Inferior parietal cortex (tissue), 1 donor: Measurements from ENCODE around the gene SBNO1.
"Not testable (repeated sequence)": the region's sequence is repeated elsewhere in the genome, so short reads cannot be mapped to it uniquely, and the experiment has no call there.

Source experiments
- DNase-seq: peaks from one replicate; pipeline ENCODE4 v3.0.0-alpha.2; 2016; ENCODE audit errors: extremely low spot score

The SBNO1 gene

GRCh38 chr12:123346946-123347345, 17.7 kb downstream of the SBNO1 start:
- DNase-seq, result no peak

- no peak for DNase-seq
These were observed 20.6 kb downstream of the SBNO1 start for GRCh38 chr12:123344086-123344485.

- DNase-seq, result no peak
These were observed 27.6 kb downstream of the SBNO1 start for GRCh38 chr12:123337070-123337469.

- no peak for DNase-seq
These were observed 28.1 kb downstream of the SBNO1 start for GRCh38 chr12:123336530-123336929.

DNA sequence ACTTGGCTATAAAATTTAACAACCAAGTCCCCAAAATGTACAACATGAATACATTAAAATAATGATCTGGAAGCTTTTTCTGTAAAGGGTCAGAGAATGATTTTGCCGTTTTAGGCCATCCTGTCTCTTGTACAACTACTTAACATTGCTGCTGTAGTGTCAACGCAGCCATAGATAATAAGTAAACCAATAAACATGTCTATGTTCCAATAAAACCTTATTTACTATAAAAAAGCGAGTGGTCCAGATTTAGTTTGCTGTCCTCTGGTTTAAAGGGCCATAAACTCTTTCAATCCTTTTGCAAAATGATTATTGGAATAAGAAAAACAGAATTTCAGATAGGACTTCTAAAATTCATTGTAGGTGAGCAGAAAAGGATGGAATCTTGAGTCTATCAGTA, 29.2 kb downstream of the SBNO1 start:
- DNase-seq, result no peak

GRCh38 chr12:123329799-123330198, 34.8 kb downstream of the SBNO1 start:
- DNase-seq, result no peak

GRCh38 chr12:123319826-123320225, 44.8 kb downstream of the SBNO1 start:
- no peak for DNase-seq

- DNase-seq, result no peak
These were observed 45.4 kb downstream of the SBNO1 start for GRCh38 chr12:123319273-123319672.

DNA sequence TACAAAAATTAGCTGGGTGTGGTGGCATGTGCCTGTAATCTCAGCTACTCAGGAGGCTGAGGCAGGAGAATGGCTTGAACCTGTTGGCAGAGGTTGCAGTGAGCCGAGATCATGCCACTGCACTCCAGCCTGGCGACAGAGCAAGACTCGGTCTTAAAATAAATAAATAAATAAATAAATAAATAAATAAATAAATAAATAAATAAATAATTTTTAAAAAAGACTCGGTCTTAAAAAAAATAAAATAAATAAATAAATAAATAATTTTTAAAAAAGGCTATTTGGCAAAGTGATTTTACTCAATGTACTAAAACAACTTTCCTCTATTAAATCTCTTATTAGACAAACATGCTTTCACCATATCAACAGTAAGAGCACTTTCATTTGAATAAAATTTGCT, 51.6 kb downstream of the SBNO1 start:
- DNase-seq, result not testable (repeated sequence)

GRCh38 chr12:123306200-123306599, 58.4 kb downstream of the SBNO1 start:
- no peak for DNase-seq

- no peak for DNase-seq
These were observed 59.5 kb downstream of the SBNO1 start for GRCh38 chr12:123305136-123305535.

- DNase-seq, result no peak
These were observed 71.4 kb downstream of the SBNO1 start for GRCh38 chr12:123293178-123293760.

DNA sequence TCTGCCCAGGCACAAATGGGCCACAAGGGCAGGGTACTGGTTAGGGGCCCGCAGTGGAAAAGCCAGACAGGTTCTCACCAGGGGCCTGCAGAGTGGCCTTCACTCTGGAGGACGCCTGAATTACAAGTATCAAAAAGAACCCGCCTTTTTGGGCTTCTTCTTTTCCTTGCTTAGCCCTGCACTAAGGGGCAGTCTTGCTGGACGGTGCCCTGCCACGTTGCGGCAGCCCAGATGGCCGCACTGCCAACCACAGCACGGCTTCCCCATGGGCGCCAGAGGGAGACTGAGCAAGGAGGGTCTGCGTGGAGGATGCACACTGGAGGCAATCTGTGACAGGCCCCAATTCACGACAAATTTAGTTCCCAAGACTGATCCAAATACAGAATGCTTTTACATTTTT, 74.7 kb downstream of the SBNO1 start:
- no peak for DNase-seq

DNA sequence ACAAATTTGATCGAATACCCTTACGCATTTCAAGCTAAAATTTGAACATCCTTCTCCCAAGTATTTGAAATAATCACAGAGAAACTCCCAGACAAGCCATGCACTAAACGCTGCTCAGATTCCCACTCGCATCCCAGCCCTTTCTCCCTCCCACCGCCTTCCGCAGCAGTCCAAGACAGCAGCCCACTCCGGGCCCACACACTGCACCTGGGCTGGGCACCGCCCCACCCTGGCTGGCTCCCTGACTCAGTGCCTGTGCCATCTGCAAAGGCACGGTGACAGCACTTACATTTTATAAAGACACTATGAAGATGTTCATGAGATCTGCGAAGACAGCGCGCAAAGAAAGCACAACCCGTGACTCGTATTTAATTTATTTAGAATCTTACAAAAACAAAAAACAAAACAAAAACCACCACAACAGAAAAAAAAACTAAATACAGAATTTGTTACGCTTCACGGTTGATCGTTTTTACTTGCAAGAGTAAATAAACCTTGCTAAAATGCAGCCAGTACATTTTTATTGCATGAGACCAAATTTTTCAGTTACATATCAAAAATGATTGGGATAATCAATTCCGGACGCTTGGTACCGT, 75.8 kb downstream of the SBNO1 start:
- DNase-seq, result no peak

DNA sequence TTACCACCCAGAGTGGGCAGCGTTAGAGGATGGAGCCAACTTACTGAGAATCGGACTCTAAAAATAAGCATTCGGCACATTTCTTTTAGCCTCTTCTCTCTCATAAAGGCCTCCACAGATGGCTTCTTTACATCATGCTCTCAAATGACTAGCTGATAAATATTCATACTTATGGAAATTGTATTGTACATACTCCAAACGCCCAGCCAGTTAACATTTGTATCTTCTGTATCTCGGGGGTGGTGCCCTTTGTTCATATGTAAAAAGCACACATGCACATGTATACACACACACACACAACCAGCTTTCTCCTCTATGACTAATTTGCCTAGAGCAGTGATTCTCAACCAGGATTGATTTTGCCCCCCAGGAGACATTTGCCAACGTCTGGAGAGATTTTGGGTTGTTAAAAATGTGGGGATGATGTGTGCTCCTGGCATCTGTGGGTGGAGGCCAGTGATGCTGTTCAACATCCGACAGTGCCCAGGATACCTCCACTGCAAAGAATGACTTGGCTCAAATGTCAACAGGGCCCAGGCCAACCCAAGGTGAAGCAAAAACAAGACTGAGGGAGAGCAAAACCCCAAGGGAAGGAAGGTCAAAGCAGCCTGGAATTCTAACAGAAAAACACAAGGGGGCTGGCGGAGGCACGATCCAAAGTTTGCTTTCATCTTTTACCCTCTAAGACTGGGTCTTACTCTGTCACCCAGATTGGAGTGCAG, 77.8 kb downstream of the SBNO1 start:
- no peak for DNase-seq

- DNase-seq, result no peak
These were observed 80.0 kb downstream of the SBNO1 start for GRCh38 chr12:123284669-123285068.

DNA sequence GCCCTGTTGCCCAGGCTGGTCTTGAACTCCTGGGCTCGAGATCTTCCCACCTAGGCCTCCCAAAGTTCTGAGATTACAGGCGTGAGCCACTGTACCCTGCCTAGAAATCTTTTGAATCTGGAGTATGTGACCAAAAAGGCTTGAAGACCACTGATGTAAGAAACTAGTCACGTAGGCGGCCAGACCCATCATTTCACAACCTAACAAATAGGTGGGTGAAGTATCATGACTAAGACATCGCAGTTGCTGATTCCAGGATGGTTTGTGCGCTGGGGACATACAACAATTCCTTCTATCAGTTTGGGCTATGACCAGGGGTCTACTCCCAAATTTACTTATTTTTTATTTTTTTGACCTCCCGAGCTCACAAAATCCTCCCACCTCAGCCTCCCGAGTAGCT, 81.2 kb downstream of the SBNO1 start:
- DNase-seq, result no peak

- DNase-seq, result no peak
These were observed 82.5 kb downstream of the SBNO1 start for GRCh38 chr12:123282111-123282510.

DNA sequence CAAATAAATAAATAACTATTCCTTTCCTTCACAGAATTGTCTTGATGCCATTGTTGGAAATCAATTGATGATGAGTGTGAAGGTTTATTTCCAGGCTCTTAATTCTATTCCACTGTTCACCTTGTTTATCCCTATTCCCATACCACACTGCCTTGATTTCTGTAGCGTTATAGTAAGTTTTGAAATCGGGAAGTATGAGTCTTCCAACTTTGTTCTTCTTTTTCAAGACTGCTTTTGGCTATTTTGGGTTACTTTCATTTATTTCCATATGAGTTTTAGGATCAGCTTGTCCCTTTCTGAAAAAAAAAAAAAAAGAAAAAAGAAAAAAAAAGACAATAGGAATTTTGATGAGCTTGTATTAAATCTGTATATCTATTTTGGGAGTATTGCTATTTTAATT, 83.7 kb downstream of the SBNO1 start:
- no peak for DNase-seq

DNA sequence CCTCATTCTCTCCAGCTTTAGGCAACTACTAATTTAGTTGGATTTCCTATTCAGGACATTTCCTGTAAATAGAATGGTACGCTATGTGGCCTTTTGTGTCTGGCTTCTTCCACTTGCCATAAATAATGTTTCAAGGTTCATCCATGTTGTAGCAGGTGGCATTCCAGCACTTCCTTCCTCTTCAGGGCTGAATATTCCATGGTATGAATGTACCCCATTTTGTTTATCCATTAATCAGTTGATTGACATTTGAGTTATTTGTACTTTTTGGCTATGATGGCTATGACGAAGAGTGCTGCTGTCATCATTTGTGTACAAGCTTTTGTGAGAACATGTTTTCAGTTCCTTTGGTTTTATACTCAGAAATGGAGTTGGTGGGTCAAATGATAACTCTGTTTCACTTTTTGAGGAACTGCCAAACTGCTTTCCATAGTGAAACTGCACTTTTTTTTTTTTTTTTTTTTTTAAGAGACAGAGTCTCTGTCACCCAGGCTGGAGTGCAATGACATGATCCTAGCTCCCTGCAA, 86.5 kb downstream of the SBNO1 start:
- no peak for DNase-seq

DNA sequence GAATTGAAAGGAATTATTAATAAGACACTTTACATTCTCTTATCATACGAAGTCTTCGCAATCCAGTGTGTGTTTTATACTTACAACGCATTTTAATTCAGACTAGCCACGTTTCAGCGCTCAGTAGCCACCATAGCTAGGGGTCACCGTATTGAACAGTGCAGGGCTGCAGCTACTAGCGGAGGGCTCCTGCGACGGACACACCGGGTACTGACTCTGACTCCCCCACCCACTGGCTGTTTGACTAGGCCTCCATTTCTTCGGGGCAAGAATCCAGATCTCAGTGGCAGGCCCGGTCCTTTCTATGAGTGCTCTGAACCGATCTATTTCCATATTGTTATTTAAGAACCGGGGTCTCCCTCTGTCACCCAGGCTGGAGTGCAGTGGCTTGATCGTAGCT, 91.5 kb downstream of the SBNO1 start:
- DNase-seq, result no peak

DNA sequence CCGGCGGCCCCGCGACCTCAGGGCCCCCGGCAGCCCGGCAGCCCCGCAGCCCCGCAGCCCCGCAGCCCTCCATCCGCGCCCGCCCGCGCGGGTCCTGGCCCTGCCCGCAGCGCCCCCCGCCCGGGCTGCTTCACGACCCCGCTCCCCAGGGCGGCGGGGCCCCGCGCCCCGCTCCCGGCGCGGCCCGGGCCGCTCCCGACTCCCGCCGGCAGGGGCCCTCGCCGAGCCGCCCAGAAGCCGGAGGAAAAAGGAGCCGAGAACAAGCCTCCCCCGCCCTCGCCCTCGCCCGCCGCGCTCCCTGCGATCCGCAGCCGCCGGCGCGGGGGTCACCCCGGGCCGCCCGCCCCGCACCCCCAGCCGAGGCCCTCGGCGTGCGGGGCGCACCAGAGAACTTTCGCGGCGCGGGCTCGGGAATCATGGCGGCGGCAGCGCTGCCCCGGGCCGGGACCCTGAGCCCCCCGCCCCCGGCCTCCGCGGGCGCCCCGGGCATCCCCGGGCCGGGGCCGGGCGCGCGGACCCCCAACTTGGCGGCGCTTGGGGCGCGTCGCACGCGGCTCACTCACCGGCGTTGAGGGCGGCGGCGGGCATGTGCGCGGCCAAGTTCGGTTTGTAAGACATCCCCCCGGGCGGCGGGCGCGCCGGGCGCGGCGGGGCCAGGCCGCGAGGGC, 93.5 kb downstream of the SBNO1 start:
- no peak for DNase-seq
